NCI-H82 (cell line): Measurements from ENCODE around the gene FGF8.

Source experiments
- DNase-seq: peaks from one replicate; lab custom pipeline; 2025; lab: John Stamatoyannopoulos, UW

The FGF8 gene

DNA sequence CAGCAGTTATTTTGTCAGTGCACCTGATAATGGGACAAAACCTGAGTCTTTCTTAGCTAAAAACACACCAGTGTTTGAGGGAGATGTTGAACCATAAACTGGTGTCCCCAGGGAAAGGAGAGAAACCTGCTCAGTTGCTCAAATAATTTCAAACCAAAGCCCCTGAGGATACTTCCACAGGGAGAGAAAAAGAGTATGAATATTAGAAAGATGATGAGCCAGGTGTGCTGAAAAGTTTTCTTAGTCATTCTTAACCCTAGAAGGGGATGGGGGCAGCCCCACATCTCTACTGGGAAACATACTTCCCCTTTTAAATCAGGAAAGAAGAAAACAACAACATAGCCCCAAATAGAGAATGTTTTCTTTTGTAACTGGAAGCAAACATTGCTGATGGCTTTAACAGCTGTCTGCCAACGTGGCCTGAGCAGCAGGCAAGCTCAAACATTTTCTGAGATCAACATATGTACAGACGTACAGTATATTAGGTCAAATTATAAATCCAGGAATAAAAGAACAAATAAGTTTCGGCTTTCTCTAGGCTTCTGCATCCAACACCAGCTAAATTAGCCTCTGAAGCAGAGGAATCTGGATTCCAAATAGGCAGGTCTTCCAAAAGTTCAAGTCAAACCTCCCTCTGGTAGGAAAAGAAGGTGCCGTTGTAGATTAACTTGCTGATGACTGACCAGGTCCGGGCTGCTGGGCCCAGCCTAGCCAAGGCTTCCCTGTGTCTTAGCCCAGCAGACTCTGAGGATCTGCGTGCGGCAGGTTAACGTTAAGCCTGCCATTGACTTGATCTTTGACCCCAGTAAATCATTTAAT is 50.4 kb downstream of the FGF8 start:
- no peak for DNase-seq

DNA sequence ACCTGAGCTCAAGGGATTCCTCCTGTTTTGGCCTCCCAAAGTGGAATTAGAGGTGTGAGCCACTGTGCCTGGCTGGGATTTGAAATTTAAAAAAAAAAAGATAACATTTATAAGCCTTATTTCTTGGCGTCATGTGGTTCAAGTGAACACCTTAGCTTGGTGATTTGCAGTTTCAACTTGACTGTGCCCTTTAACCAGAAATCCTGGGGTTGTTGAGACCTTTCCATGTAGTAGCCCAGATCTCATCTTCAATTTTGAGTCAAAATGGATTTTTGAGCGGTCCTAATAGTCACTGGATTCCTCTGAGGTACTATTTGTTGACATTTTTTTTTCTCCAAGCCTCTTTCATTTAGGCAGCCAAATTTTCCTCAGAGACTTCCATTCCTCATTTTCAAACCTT is 51.5 kb downstream of the FGF8 start:
- no peak for DNase-seq

DNA sequence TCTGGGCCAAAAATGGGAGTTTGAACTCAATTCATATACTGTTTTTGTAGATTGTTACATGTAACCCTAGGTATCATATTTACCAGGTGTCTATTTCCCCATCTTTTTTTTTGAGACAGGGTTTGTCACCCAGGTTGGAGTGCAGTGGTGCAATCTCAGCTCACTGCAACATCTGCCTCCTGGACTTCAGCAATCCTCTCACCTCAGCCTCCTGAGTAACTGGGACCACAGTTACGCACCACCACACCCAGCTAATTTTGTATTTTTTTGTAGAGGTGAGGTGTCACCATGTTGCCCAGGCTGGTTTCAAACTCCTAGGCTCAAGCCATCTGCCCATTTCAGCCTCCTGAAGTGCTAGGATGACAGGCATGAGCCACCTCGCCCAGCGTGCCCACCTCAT is 52.7 kb downstream of the FGF8 start:
- no peak for DNase-seq

DNA sequence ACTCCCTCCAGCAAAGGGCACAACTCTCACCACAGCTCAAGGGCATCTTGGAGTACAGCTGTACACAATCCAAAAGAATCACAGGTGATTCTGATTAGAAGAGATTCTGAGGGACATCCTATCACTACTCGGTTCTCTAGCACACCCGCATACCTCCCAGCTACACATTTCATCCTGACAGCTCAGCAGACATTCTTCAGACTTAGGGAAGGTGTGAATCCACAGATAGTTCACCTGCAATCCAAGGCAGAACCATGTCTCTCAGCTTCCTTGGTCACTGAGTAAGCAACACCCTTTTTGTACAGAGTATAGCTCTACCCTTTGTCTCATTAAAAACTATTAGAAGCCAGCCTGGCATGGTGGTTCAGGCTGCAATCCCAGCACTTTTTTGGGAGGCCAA is 54.1 kb downstream of the FGF8 start:
- no peak for DNase-seq

DNA sequence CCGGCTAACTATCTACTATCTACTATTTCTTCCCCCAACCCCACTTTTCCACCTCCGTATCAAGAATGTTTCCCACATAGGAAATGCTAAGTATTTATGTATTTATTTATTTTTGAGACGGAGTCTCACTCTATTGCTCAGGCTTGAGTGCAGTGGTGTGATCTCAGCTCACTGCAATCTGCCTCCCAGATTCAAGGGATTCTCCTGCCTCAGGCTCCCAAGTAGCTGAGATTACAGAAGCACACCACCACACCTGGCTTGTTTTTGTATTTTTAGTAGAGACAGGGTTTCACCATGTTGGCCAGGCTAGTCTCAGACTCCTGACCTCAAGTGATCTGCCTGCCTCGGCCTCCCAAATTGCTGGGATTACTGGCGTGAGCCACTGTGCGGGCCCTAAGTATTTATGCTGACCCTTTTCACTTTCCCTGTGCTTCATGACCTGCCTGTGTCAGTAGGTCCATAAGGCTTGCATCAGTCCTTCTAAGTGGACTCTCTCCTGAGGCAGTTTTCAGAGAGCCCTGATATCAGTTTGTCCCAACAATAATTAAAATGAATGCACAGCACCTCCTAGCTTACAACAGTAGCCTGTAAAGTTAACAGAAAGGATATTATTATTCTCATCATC is 55.2 kb downstream of the FGF8 start:
- DNase-seq: no peak
